ENCODE results near the gene DUSP1. TPM values are rescaled to one million over a fixed set of nuclear protein-coding genes. Genes with fewer than 3 reads are reported as not detected.

The DUSP1 gene
- total and polyA plus RNA-seq, 10 of the 15 experiments (the other 5 are each of a cell fraction or from before 2014, with no cell fraction given) = 1.4 to 6.2 (median 3.9) TPM

- RAD21 ChIA-PET (ENCODE audit: unreplicated experiment) = interaction anchor here (0.7 kb wide), 1 partner anchor 35 kb away, joined by 3 read pairs; no protein-coding TSS in a partner anchor
- H3K27ac ChIP-seq (ENCODE audit: control insufficient read depth, insufficient read depth) = no peak overlapping the region
- 44% methylated on average over 7 of the region's 7 CpGs for WGBS (ENCODE audit: insufficient coverage, insufficient replicate concordance, low lambda C conversion rate, missing lambda C conversion rate)
- no peak overlapping the region for H3K4me2 ChIP-seq (ENCODE audit: control insufficient read depth, insufficient read depth)
- no peak for TF ChIP-seq ATF2 (IDR thresholded peaks at IDR 0.05; ENCODE audit: low read length)
- no peak for TF ChIP-seq RCOR1 (conservative IDR thresholded peaks at IDR 0.05; ENCODE audit: low read depth, low read length)
- no peak for TF ChIP-seq SP1 (IDR thresholded peaks at IDR 0.05; ENCODE audit: low read depth, low read length)
- TF ChIP-seq POLR2AphosphoS5 (IDR thresholded peaks at IDR 0.05; ENCODE audit: low read length) = no peak
- no peak for TF ChIP-seq JUNB (IDR thresholded peaks at IDR 0.05)
- TF ChIP-seq ZZZ3 (IDR thresholded peaks at IDR 0.05; ENCODE audit: control insufficient read depth, insufficient read length, low read depth) = no peak
- no peak for TF ChIP-seq ZNF592 (IDR thresholded peaks at IDR 0.05)
- TF ChIP-seq TAF1 (IDR thresholded peaks at IDR 0.05; ENCODE audit: borderline replicate concordance, low read depth, low read length) = no peak
- no peak for TF ChIP-seq MEF2B (IDR thresholded peaks at IDR 0.05; ENCODE audit: partially characterized antibody, poor library complexity, severe bottlenecking)
- no peak for TF ChIP-seq TARDBP (IDR thresholded peaks at IDR 0.05; ENCODE audit: borderline replicate concordance)
- TF ChIP-seq PAX5 (IDR thresholded peaks at IDR 0.05; ENCODE audit: borderline replicate concordance, low read depth, low read length) = no peak
- TF ChIP-seq USF2 (IDR thresholded peaks at IDR 0.05; ENCODE audit: borderline replicate concordance, low read depth, low read length) = no peak
- no peak for TF ChIP-seq POU2F2 (IDR thresholded peaks at IDR 0.05; ENCODE audit: borderline replicate concordance, low read depth, low read length)
- no peak for TF ChIP-seq POLR2A (IDR thresholded peaks at IDR 0.05; ENCODE audit: low read depth, low read length)
- TF ChIP-seq SMC3 (IDR thresholded peaks at IDR 0.05; ENCODE audit: borderline replicate concordance, low read length) = no peak
- no peak for TF ChIP-seq RFX5 (IDR thresholded peaks at IDR 0.05; ENCODE audit: low read depth, low read length)
- TF ChIP-seq RELA (IDR thresholded peaks at IDR 0.05; ENCODE audit: borderline replicate concordance, partially characterized antibody) = no peak
- TF ChIP-seq JUND (IDR thresholded peaks at IDR 0.05; ENCODE audit: low read depth, low read length) = no peak
- in situ Hi-C loops (cut with MboI) (no loop called here), intact Hi-C loops (cut with micrococcal nuclease; ENCODE audit: unreplicated experiment) (no loop called here)
- no TSS peak for BruUV-seq (replicated peaks)
- no peak for DNase-seq (ENCODE audit: low read depth, low spot score)
- no peaks in the 10 kb centered on the region for H3K79me2 ChIP-seq (ENCODE audit: control insufficient read depth, insufficient read depth, low read length)
- ATAC-seq = no peak; the same call in 1 of the 3 replicates
- H3K9me3 ChIP-seq (replicated peaks; ENCODE audit: control insufficient read depth, insufficient read depth, low read length) = no peaks in the 10 kb centered on the region; the same call in 2 of the 3 replicates
- FAIRE-seq = peak; percentile 65
- H4K20me1 ChIP-seq (ENCODE audit: control insufficient read depth, insufficient read depth) = no peaks in the 10 kb centered on the region
- H3K27me3 ChIP-seq (replicated peaks in 1 of 2; ENCODE audit: control insufficient read depth in 2 of 2, insufficient read depth in 2 of 2, low read length in 1 of 2) = no peaks in the 10 kb centered on the region
- H3K4me3 ChIP-seq = no peak overlapping the region
- H3K4me1 ChIP-seq (ENCODE audit: control insufficient read depth, insufficient read depth, low read length) = peaks cover 3% of the 10 kb centered on the region
- H3K36me3 ChIP-seq (ENCODE audit: control insufficient read depth in 2 of 2, insufficient read depth in 2 of 2, low read length in 1 of 2) = no peaks in the 10 kb centered on the region
- POLR2A ChIA-PET = no interaction called here
- no peak overlapping the region for H2AFZ ChIP-seq (ENCODE audit: control insufficient read depth, low read depth, low read length)
- H3K9ac ChIP-seq (ENCODE audit: control insufficient read depth, insufficient read depth, low read length) = no peak overlapping the region
- CTCF ChIA-PET = no interaction called here
- SMC1A ChIA-PET (ENCODE audit: uncharacterized antibody, unreplicated experiment) = no interaction called here
Measured at GRCh38 chr5:172743112-172743959, 27.7 kb downstream of the DUSP1 start.

Data from GM12878 (cell line).